ENCODE results near the gene IL13RA1. TPM values are rescaled to one million over a fixed set of nuclear protein-coding genes. Genes with fewer than 3 reads are reported as not detected.

The IL13RA1 gene
- polyA plus RNA-seq, 3 donors: 48.8 to 74.6 (median 72.6) TPM

- Mint-ChIP-seq H3K9me3 (no peaks in the 10 kb centered on the region), H3K4me1 (no peaks in the 10 kb centered on the region), H3K27ac (no peak overlapping the region), H3K36me3 (peaks cover 34 to 45% of the 10 kb centered on the region in 2 donors), H3K4me3 (no peak overlapping the region), H3K27me3 (ENCODE audit: low read depth in 3 of 3) (peaks cover 0 to 7% (median 0%) of the 10 kb centered on the region in 3 donors)
- H2AFZ ChIP-seq (ENCODE audit: insufficient read depth, low read depth, low read length, poor library complexity, severe bottlenecking): no peak overlapping the region
- H3K27ac ChIP-seq (ENCODE audit: low read depth in 1 of 2, low read length in 2 of 2): no peak overlapping the region
- H3K4me3 ChIP-seq (replicated peaks in 1 of 3; ENCODE audit: low read depth in 2 of 3, low read length in 3 of 3): no peak overlapping the region
- no peaks in the 10 kb centered on the region for H3K9me3 ChIP-seq (replicated peaks in 1 of 2; ENCODE audit: control insufficient read depth in 1 of 2, insufficient read depth in 1 of 2, low read length in 2 of 2)
- intact Hi-C loops (cut with micrococcal nuclease): loop anchor here in 1 of 2 donors (10.0 kb wide), 1 partner anchor 109 kb away; no protein-coding TSS in a partner anchor
- no peak overlapping the region for H3K9ac ChIP-seq (ENCODE audit: insufficient read depth, low read length, poor library complexity, severe bottlenecking)
- no peak overlapping the region for H3K4me2 ChIP-seq (replicated peaks; ENCODE audit: extremely low read depth, low read length, poor library complexity, severe bottlenecking)
- no CpG with 5 or more reads among the region's 5 CpGs for WGBS (ENCODE audit: insufficient coverage)
- peaks cover 29% of the 10 kb centered on the region for H4K20me1 ChIP-seq (ENCODE audit: insufficient read depth, low read length)
- no peaks in the 10 kb centered on the region for H3K27me3 ChIP-seq (ENCODE audit: control insufficient read depth in 2 of 2, insufficient read depth in 2 of 2, low read length in 2 of 2)
- no peak for TF ChIP-seq CTCF (IDR thresholded peaks at IDR 0.05)
- H3K4me1 ChIP-seq (ENCODE audit: control insufficient read depth in 1 of 2, insufficient read depth in 2 of 2, low read length in 2 of 2): no peaks in the 10 kb centered on the region
- H3K36me3 ChIP-seq (replicated peaks in 1 of 2; ENCODE audit: control insufficient read depth in 1 of 2, insufficient read depth in 2 of 2, low read length in 2 of 2): peaks cover 45 to 73% of the 10 kb centered on the region in 2 donors
- no peaks in the 10 kb centered on the region for H3K79me2 ChIP-seq (ENCODE audit: insufficient read depth, low read length)
- no peak for DNase-seq
Measured at GRCh38 chrX:118773782-118774181, 46.4 kb downstream of the IL13RA1 start.

- Histone ChIP-seq H3K9me3 (replicated peaks in 1 of 2; ENCODE audit: control insufficient read depth in 1 of 2, insufficient read depth in 1 of 2, low read length in 2 of 2) (no peaks in the 10 kb centered on the region), H2AFZ (ENCODE audit: insufficient read depth, low read depth, low read length, poor library complexity, severe bottlenecking) (no peak overlapping the region), H3K36me3 (replicated peaks in 1 of 2; ENCODE audit: control insufficient read depth in 1 of 2, insufficient read depth in 2 of 2, low read length in 2 of 2) (peaks cover 37 to 79% of the 10 kb centered on the region in 2 donors), H3K4me3 (replicated peaks in 1 of 3; ENCODE audit: low read depth in 2 of 3, low read length in 3 of 3) (no peak overlapping the region), H3K4me2 (replicated peaks; ENCODE audit: extremely low read depth, low read length, poor library complexity, severe bottlenecking) (no peak overlapping the region), H3K4me1 (ENCODE audit: control insufficient read depth in 1 of 2, insufficient read depth in 2 of 2, low read length in 2 of 2) (no peaks in the 10 kb centered on the region), H3K27me3 (ENCODE audit: control insufficient read depth in 2 of 2, insufficient read depth in 2 of 2, low read length in 2 of 2) (no peaks in the 10 kb centered on the region), H3K79me2 (ENCODE audit: insufficient read depth, low read length) (no peaks in the 10 kb centered on the region), H3K9ac (ENCODE audit: insufficient read depth, low read length, poor library complexity, severe bottlenecking) (no peak overlapping the region), H4K20me1 (ENCODE audit: insufficient read depth, low read length) (peaks cover 23% of the 10 kb centered on the region), H3K27ac (ENCODE audit: low read depth in 1 of 2, low read length in 2 of 2) (no peak overlapping the region)
- DNase-seq: no peak
- no peak overlapping the region for H3K4me3 Mint-ChIP-seq
- H3K4me1 Mint-ChIP-seq: no peaks in the 10 kb centered on the region
- H3K9me3 Mint-ChIP-seq: no peaks in the 10 kb centered on the region
- H3K27ac Mint-ChIP-seq: no peak overlapping the region
- no CpG with 5 or more reads among the region's 2 CpGs for WGBS (ENCODE audit: insufficient coverage)
- peaks cover 0 to 8% (median 0%) of the 10 kb centered on the region in 3 donors for H3K27me3 Mint-ChIP-seq (ENCODE audit: low read depth in 3 of 3)
- H3K36me3 Mint-ChIP-seq: peaks cover 43 to 56% of the 10 kb centered on the region in 2 donors
- intact Hi-C loops (cut with micrococcal nuclease): loop anchor here in 1 of 2 donors (10.0 kb wide), 1 partner anchor 115 kb away; no protein-coding TSS in a partner anchor
- no peak for TF ChIP-seq CTCF (IDR thresholded peaks at IDR 0.05)
Measured at GRCh38 chrX:118779581-118779980, 52.2 kb downstream of the IL13RA1 start.
